Measurements from ENCODE around the gene SPOCK3. TPM values are rescaled to one million over a fixed set of nuclear protein-coding genes. Genes with fewer than 3 reads are reported as not detected.

SPOCK3 gene
- total and polyA plus RNA-seq, 2 of the 13 experiments (the other 11 are each of a cell fraction or from before 2014, with no cell fraction given) = not detected

- TF ChIP-seq ZBTB40 (IDR thresholded peaks at IDR 0.05) (no peak), ZBTB40 (CRISPR knock-in tag; IDR thresholded peaks at IDR 0.05) (no peak), RFXANK (CRISPR knock-in tag; IDR thresholded peaks at IDR 0.05) (no peak), ZBTB46 (CRISPR knock-in tag; IDR thresholded peaks at IDR 0.05; ENCODE audit: borderline replicate concordance) (no peak), TCF7 (IDR thresholded peaks at IDR 0.05; ENCODE audit: low read depth) (peak; percentile 72), MED8 (CRISPR knock-in tag; IDR thresholded peaks at IDR 0.05; ENCODE audit: insufficient replicate concordance) (no peak), ARID5B (CRISPR knock-in tag; IDR thresholded peaks at IDR 0.05) (peak; percentile 74), SP4 (CRISPR knock-in tag; IDR thresholded peaks at IDR 0.05) (no peak), THAP9 (CRISPR knock-in tag; IDR thresholded peaks at IDR 0.05; ENCODE audit: borderline replicate concordance) (no peak), ZNF746 (CRISPR knock-in tag; IDR thresholded peaks at IDR 0.05) (no peak), SMAD9 (CRISPR knock-in tag; IDR thresholded peaks at IDR 0.05) (no peak), RFX1 (IDR thresholded peaks at IDR 0.05) (no peak)
Observed at GRCh38 chr4:167176723-167177367, 57.4 kb downstream of the SPOCK3 start (continued).
